Measurements from ENCODE around the gene C16orf96. TPM values are rescaled to one million over a fixed set of nuclear protein-coding genes. Genes with fewer than 3 reads are reported as not detected.

C16orf96 gene
- total and polyA plus RNA-seq, 2 donors (not counting 3 experiments of a cell fraction or from before 2014, with no cell fraction given) = not detected

DNA sequence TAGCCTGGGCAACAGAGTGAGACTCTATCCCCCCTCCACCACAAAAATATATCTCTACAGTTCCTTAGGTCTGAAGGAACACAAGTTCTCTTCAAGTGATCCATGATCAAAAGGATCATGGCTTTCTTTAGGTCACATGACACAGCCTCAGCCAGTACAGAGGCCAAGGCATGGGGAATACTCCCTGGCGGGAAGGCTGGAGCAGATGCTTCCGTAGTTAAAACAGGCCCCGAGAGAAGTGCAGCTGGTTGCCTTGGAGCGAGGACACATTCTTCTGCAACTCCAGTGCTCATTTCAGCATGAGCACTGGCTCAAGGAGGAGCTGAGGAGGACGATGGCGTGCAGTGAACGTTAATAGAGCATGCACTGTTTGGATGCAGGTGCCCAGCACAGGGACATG is 31.1 kb upstream of the C16orf96 start:
- intact Hi-C loops (cut with micrococcal nuclease) (no loop called here), dilution Hi-C loops (cut with MboI; ENCODE audit: extremely low pct_ligation_motif_present, low sequenced_read_pairs) (no loop called here)
- DNase-seq (ENCODE audit: low read depth, low spot score) (no peak), FAIRE-seq (no peak)
- Histone ChIP-seq H3K4me2 (ENCODE audit: insufficient read depth, low read length) (no peak overlapping the region), H3K27me3 (ENCODE audit: control insufficient read depth in 2 of 2, insufficient read depth in 2 of 2, low read length in 2 of 2) (no peaks in the 10 kb centered on the region), H3K79me2 (ENCODE audit: control insufficient read depth, insufficient read depth, low read length) (no peaks in the 10 kb centered on the region), H3K4me1 (ENCODE audit: control insufficient read depth, extremely low read depth, insufficient read depth, low read length) (no peaks in the 10 kb centered on the region), H3K9me3 (replicated peaks; ENCODE audit: control insufficient read depth, insufficient read depth, low read length) (no peaks in the 10 kb centered on the region), H3K36me3 (ENCODE audit: control insufficient read depth in 2 of 2, extremely low read depth in 1 of 2, insufficient read depth in 2 of 2, low read length in 2 of 2) (peaks cover 0 to 4% of the 10 kb centered on the region in 2 experiments), H3K9me1 (replicated peaks; ENCODE audit: control insufficient read depth, extremely low read depth, insufficient read depth, low read length) (no peaks in the 10 kb centered on the region), H4K20me1 (replicated peaks; ENCODE audit: control insufficient read depth, extremely low read depth, insufficient read depth, low read length) (no peaks in the 10 kb centered on the region), H3K9ac (replicated peaks; ENCODE audit: extremely low read depth, insufficient read depth, low read length) (no peak overlapping the region), H2AFZ (ENCODE audit: low read depth, low read length) (no peak overlapping the region), H3K27ac (ENCODE audit: insufficient read depth, low read depth, low read length) (no peak overlapping the region), H3K4me3 (replicated peaks in 1 of 3; ENCODE audit: insufficient read depth in 1 of 3, low read depth in 1 of 3, low read length in 3 of 3) (no peak overlapping the region)
- ChIA-PET CTCF (interaction anchor here (1.2 to 2.4 kb wide), 2 partner anchors 18 to 23 kb away, joined by 3 to 9 read pairs; no protein-coding TSS in a partner anchor), POLR2A (no interaction called here)
- TF ChIP-seq JUN (IDR thresholded peaks at IDR 0.05; ENCODE audit: borderline replicate concordance, insufficient read depth, insufficient read length, low read depth) (no peak), EZH2 (IDR thresholded peaks at IDR 0.05; ENCODE audit: borderline replicate concordance, low read depth, low read length, severe bottlenecking) (no peak), GATA2 (IDR thresholded peaks at IDR 0.05; ENCODE audit: insufficient read depth, insufficient read length, low read depth, low read length) (no peak), POLR2A (IDR thresholded peaks at IDR 0.05; ENCODE audit: low read depth, low read length) (no peak)
- TF ChIP-seq, protein P1, sequence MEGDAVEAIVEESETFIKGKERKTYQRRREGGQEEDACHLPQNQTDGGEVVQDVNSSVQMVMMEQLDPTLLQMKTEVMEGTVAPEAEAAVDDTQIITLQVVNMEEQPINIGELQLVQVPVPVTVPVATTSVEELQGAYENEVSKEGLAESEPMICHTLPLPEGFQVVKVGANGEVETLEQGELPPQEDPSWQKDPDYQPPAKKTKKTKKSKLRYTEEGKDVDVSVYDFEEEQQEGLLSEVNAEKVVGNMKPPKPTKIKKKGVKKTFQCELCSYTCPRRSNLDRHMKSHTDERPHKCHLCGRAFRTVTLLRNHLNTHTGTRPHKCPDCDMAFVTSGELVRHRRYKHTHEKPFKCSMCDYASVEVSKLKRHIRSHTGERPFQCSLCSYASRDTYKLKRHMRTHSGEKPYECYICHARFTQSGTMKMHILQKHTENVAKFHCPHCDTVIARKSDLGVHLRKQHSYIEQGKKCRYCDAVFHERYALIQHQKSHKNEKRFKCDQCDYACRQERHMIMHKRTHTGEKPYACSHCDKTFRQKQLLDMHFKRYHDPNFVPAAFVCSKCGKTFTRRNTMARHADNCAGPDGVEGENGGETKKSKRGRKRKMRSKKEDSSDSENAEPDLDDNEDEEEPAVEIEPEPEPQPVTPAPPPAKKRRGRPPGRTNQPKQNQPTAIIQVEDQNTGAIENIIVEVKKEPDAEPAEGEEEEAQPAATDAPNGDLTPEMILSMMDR (IDR thresholded peaks at IDR 0.05; ENCODE audit: extremely low read depth in 1 of 2, insufficient read depth in 1 of 2, low read depth in 1 of 2, low read length in 2 of 2) = no peak
- BruUV-seq (replicated peaks) = no TSS peak

DNA sequence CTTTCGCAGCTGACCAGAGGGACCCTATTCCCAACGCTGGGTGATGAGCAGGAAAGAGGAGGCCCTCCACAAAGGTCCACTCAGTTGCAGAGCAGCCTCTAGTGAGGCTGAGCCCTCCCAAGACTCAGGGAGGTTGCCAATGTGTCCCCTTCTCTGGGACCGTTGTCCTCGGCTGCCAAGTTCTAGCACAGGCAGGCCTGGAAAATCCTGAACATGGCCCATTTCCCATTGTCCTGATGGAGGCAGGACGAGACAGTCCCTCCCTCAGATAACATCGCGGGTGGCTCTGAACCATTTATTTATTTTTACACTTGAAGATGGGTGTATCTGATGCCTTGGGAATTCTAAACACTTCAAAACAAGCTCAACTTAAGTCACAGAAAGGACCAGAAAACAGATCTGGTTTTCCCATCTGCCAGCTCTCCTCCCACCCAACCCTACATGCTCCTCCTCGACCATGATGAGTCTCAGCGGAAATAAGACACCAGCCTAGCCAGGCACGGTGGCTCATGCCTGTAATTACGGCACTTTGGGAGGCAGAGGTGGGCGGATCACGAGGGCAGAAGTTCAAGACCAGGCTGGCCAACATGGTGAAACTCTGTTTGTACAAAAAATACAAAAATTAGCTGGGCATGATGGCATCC is 30.4 kb upstream of the C16orf96 start:
- intact Hi-C loops (cut with micrococcal nuclease) (no loop called here), dilution Hi-C loops (cut with MboI; ENCODE audit: extremely low pct_ligation_motif_present, low sequenced_read_pairs) (no loop called here)
- no TSS peak for BruUV-seq (replicated peaks)
- H3K9ac ChIP-seq (replicated peaks; ENCODE audit: extremely low read depth, insufficient read depth, low read length) = no peak overlapping the region
- no peak overlapping the region for H3K27ac ChIP-seq (ENCODE audit: insufficient read depth, low read depth, low read length)
- no peaks in the 10 kb centered on the region for H3K9me1 ChIP-seq (replicated peaks; ENCODE audit: control insufficient read depth, extremely low read depth, insufficient read depth, low read length)
- CTCF ChIA-PET = no interaction called here
- no peak for TF ChIP-seq POLR2AphosphoS5 (IDR thresholded peaks at IDR 0.05; ENCODE audit: insufficient read depth, low read depth, low read length)
- no peak for TF ChIP-seq POLR2A (IDR thresholded peaks at IDR 0.05; ENCODE audit: low read depth, low read length)
- no peak for TF ChIP-seq EZH2 (IDR thresholded peaks at IDR 0.05; ENCODE audit: borderline replicate concordance, low read depth, low read length, severe bottlenecking)
- TF ChIP-seq, protein P2, sequence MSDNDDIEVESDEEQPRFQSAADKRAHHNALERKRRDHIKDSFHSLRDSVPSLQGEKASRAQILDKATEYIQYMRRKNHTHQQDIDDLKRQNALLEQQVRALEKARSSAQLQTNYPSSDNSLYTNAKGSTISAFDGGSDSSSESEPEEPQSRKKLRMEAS (IDR thresholded peaks at IDR 0.05; ENCODE audit: insufficient read depth, insufficient read length) = no peak
- TF ChIP-seq GATA2 (IDR thresholded peaks at IDR 0.05; ENCODE audit: insufficient read depth, insufficient read length, low read depth, low read length) = no peak
- TF ChIP-seq, protein P1 (IDR thresholded peaks at IDR 0.05; ENCODE audit: extremely low read depth in 1 of 2, insufficient read depth in 1 of 2, low read depth in 1 of 2, low read length in 2 of 2) = no peak
- no peak for TF ChIP-seq JUN (IDR thresholded peaks at IDR 0.05; ENCODE audit: borderline replicate concordance, insufficient read depth, insufficient read length, low read depth)
- TF ChIP-seq FOS (IDR thresholded peaks at IDR 0.05; ENCODE audit: borderline replicate concordance, insufficient read depth, low read length) = no peak
- no peak for TF ChIP-seq MYC (IDR thresholded peaks at IDR 0.05; ENCODE audit: low read depth, low read length)
- peaks cover 0 to 4% of the 10 kb centered on the region in 2 experiments for H3K36me3 ChIP-seq (ENCODE audit: control insufficient read depth in 2 of 2, extremely low read depth in 1 of 2, insufficient read depth in 2 of 2, low read length in 2 of 2)
- no peaks in the 10 kb centered on the region for H3K79me2 ChIP-seq (ENCODE audit: control insufficient read depth, insufficient read depth, low read length)
- H3K9me3 ChIP-seq (replicated peaks; ENCODE audit: control insufficient read depth, insufficient read depth, low read length) = no peaks in the 10 kb centered on the region
- POLR2A ChIA-PET = no interaction called here
- no peak overlapping the region for H2AFZ ChIP-seq (ENCODE audit: low read depth, low read length)
- no peaks in the 10 kb centered on the region for H3K4me1 ChIP-seq (ENCODE audit: control insufficient read depth, extremely low read depth, insufficient read depth, low read length)
- DNase-seq (ENCODE audit: low read depth, low spot score) = no peak
- FAIRE-seq = peak; percentile 4
- no peaks in the 10 kb centered on the region for H4K20me1 ChIP-seq (replicated peaks; ENCODE audit: control insufficient read depth, extremely low read depth, insufficient read depth, low read length)
- no peaks in the 10 kb centered on the region for H3K27me3 ChIP-seq (ENCODE audit: control insufficient read depth in 2 of 2, insufficient read depth in 2 of 2, low read length in 2 of 2)
- H3K4me2 ChIP-seq (ENCODE audit: insufficient read depth, low read length) = no peak overlapping the region
- H3K4me3 ChIP-seq (replicated peaks in 1 of 3; ENCODE audit: insufficient read depth in 1 of 3, low read depth in 1 of 3, low read length in 3 of 3) = no peak overlapping the region

All from endothelial cell of umbilical vein (primary cell).